NCI-H510A (cell line): Measurements from ENCODE around the gene COL18A1.
"Not testable (repeated sequence)": the region's sequence is repeated elsewhere in the genome, so short reads cannot be mapped to it uniquely, and the experiment has no call there.

Experiments
- DNase-seq: peaks from one replicate; lab custom pipeline; 2025; lab: John Stamatoyannopoulos, UW

COL18A1 gene

GRCh38 chr21:45522986-45523385, 118.0 kb downstream of the COL18A1 start:
- DNase-seq, result no peak

- no peak for DNase-seq
These were observed 118.6 kb downstream of the COL18A1 start for GRCh38 chr21:45523411-45524101.

GRCh38 chr21:45524756-45525152, 119.8 kb downstream of the COL18A1 start:
- no peak for DNase-seq

- no peak for DNase-seq
These were observed 120.4 kb downstream of the COL18A1 start for GRCh38 chr21:45525153-45525909.

- DNase-seq, result no peak
These were observed 120.9 kb downstream of the COL18A1 start for GRCh38 chr21:45525910-45526306.

GRCh38 chr21:45527151-45527999, 122.4 kb downstream of the COL18A1 start:
- not testable (repeated sequence) for DNase-seq

- DNase-seq, result no peak
These were observed 123.2 kb downstream of the COL18A1 start for GRCh38 chr21:45528028-45528705.

GRCh38 chr21:45528981-45529784, 124.2 kb downstream of the COL18A1 start:
- DNase-seq, result no peak

GRCh38 chr21:45529785-45530422, 124.9 kb downstream of the COL18A1 start:
- no peak for DNase-seq

- no peak for DNase-seq
These were observed 125.6 kb downstream of the COL18A1 start for GRCh38 chr21:45530423-45531113.

GRCh38 chr21:45531114-45531392, 126.1 kb downstream of the COL18A1 start:
- not testable (repeated sequence) for DNase-seq

GRCh38 chr21:45531393-45532215, 126.6 kb downstream of the COL18A1 start:
- no peak for DNase-seq

GRCh38 chr21:45532826-45533360, 127.9 kb downstream of the COL18A1 start:
- DNase-seq, result no peak

GRCh38 chr21:45533361-45533845, 128.4 kb downstream of the COL18A1 start:
- no peak for DNase-seq

- DNase-seq, result no peak
These were observed 129.1 kb downstream of the COL18A1 start for GRCh38 chr21:45533846-45534635.

- no peak for DNase-seq
These were observed 129.8 kb downstream of the COL18A1 start for GRCh38 chr21:45534636-45535331.

GRCh38 chr21:45535341-45536081, 130.5 kb downstream of the COL18A1 start:
- no peak for DNase-seq
